Colonic mucosa (tissue), 4 donors: ENCODE data around the gene METTL25. TPM values are rescaled to one million over a fixed set of nuclear protein-coding genes. Genes with fewer than 3 reads are reported as not detected.

ENCODE experiments used
- DNase-seq: peaks from one replicate; pipeline ENCODE4 v3.0.0-alpha.2; 2020
- H3K27ac ChIP-seq: fragments of 200-600 bp; one replicate; pipeline ENCODE4 v1.8.0; 2021
- H3K27me3 ChIP-seq: fragments of 200-600 bp; one replicate; pipeline ENCODE4 v1.8.0; 2021
- H3K36me3 ChIP-seq: fragments of 200-600 bp; one replicate; pipeline ENCODE4 v1.8.0; 2021
- H3K4me1 ChIP-seq: fragments of 200-600 bp; one replicate; pipeline ENCODE4 v1.8.0; 2021; ENCODE audit warnings: mild to moderate bottlenecking
- H3K4me3 ChIP-seq: fragments of 200-600 bp; one replicate; pipeline ENCODE4 v1.8.0; 2021
- H3K9ac ChIP-seq, 2 donors: one replicate each; pipeline ENCODE4 v1.7.0; 2013; ENCODE audit warnings: control low read depth in 2 of 2, low read depth in 2 of 2, low read length in 2 of 2
- H3K9me3 ChIP-seq: fragments of 200-600 bp; one replicate; pipeline ENCODE4 v1.8.0; 2021
- CTCF ChIP-seq: fragments of 200-600 bp; IDR thresholded peaks from one replicate; pipeline ENCODE4 v1.8.0; 2022; ENCODE audit warnings: antibody characterized with exemption, mild to moderate bottlenecking
- intact Hi-C: fragments of 100-400 bp; cut with DNase I; formaldehyde crosslinking; loops from one replicate; pipeline ENCODE4 v1.14.1; 2022
- total RNA-seq, 2 donors: library from RNA; stranded (reverse); fragmentation: NEBNext Ultra II Directional in 1 of 2; extraction: Animal tissue kit (Norgen Biotek cat#: 25700) in 1 of 2; gene quantifications; one replicate each; pipeline ENCODE4 v1.2.1, GENCODE V29; 2021
- donor health status: healthy.
- donor health status: DM: no; HTN: no; CAD: no.
- donor health status: DM: no; HTN: no; CAD: no.

METTL25 gene
- 10 to 100 TPM; 12.8 to 13.8 TPM for total RNA-seq

GRCh38 chr12:82358200-82359114 is at the start of gene METTL25, which contains the start of gene CCDC59:
Gene METTL25, plus strand, starts transcription at chr12:82358529. Its CDS starts 37 bp downstream, at chr12:82358566.
Gene CCDC59, minus strand, starts transcription at chr12:82358387. Its CDS starts 11 bp downstream, at chr12:82358376.
- Histone ChIP-seq H3K27ac (peak within 1 kb of the TSS; percentile 93), H3K9ac (peak within 1 kb of the TSS; percentile 90 to 93), H3K4me3 (peak within 1 kb of the TSS; percentile 77), H3K9me3 (no peaks in the 10 kb centered on the region), H3K4me1 (peaks cover 4% of the 10 kb centered on the region), H3K27me3 (no peaks in the 10 kb centered on the region), H3K36me3 (no peaks in the 10 kb centered on the region)
- DNase-seq: peak; percentile 99
- TF ChIP-seq CTCF: peak; percentile 95
- intact Hi-C loops: loop anchor here (10.0 kb wide), 1 partner anchor 714 kb away; no protein-coding TSS in a partner anchor

GRCh38 chr12:82314406-82314892 is 43.9 kb upstream of the METTL25 start:
- Histone ChIP-seq H3K36me3 (no peaks in the 10 kb centered on the region), H3K9me3 (no peaks in the 10 kb centered on the region), H3K27ac (no peak overlapping the region), H3K4me3 (peak overlapping the region; percentile 2), H3K9ac (no peak overlapping the region), H3K27me3 (no peaks in the 10 kb centered on the region), H3K4me1 (no peaks in the 10 kb centered on the region)
- DNase-seq: peak; percentile 54
- intact Hi-C loops: no loop called here
- TF ChIP-seq CTCF: no peak

- Histone ChIP-seq H3K4me1 (no peaks in the 10 kb centered on the region), H3K27me3 (no peaks in the 10 kb centered on the region), H3K9me3 (no peaks in the 10 kb centered on the region), H3K4me3 (no peak overlapping the region), H3K9ac (no peak overlapping the region), H3K27ac (no peak overlapping the region), H3K36me3 (no peaks in the 10 kb centered on the region)
- DNase-seq: no peak
- intact Hi-C loops: no loop called here
- no peak for TF ChIP-seq CTCF
Observed at GRCh38 chr12:82319276-82319675, 39.1 kb upstream of the METTL25 start.

- Histone ChIP-seq H3K4me3 (no peak overlapping the region), H3K36me3 (no peaks in the 10 kb centered on the region), H3K27ac (no peak overlapping the region), H3K27me3 (no peaks in the 10 kb centered on the region), H3K9me3 (no peaks in the 10 kb centered on the region), H3K4me1 (no peaks in the 10 kb centered on the region), H3K9ac (no peak overlapping the region)
- no peak for DNase-seq
- intact Hi-C loops: no loop called here
- TF ChIP-seq CTCF: no peak
Observed at GRCh38 chr12:82325540-82326336, 32.6 kb upstream of the METTL25 start.

- TF ChIP-seq CTCF: peak; percentile 45
- intact Hi-C loops: no loop called here
- no peak overlapping the region for H3K27ac ChIP-seq
Observed at GRCh38 chr12:82326905-82327503, 31.3 kb upstream of the METTL25 start.

More at GRCh38 chr12:82326905-82327503, 31.3 kb upstream of the METTL25 start:
- no peak for DNase-seq
- Histone ChIP-seq H3K27me3 (no peaks in the 10 kb centered on the region), H3K4me1 (no peaks in the 10 kb centered on the region), H3K4me3 (no peak overlapping the region), H3K9ac (no peak overlapping the region), H3K9me3 (no peaks in the 10 kb centered on the region), H3K36me3 (no peaks in the 10 kb centered on the region)
